Measurements from ENCODE around the gene PAFAH1B2.
"Not testable (repeated sequence)": the region's sequence is repeated elsewhere in the genome, so short reads cannot be mapped to it uniquely, and the experiment has no call there.

- not testable (repeated sequence) for TF ChIP-seq CTCF, POLR2A, POLR2AphosphoS5 (IDR thresholded peaks at IDR 0.05)
Observed at GRCh38 chr11:117134979-117135378, 9.1 kb upstream of the PAFAH1B2 start.

All from breast epithelium (tissue), 3 donors.